H1 (cell line): ENCODE results near the gene NCAM1. TPM values are rescaled to one million over a fixed set of nuclear protein-coding genes. Genes with fewer than 3 reads are reported as not detected.

Experiments used
- CTCF ChIA-PET: fragments of 300-600 bp; sonication (Branson Sonifier 250); formaldehyde crosslinking; loops from one replicate; lab custom pipeline; 2021; ENCODE audit not compliant: partially characterized antibody; lab: Charles Lee
- POLR2A ChIA-PET: fragments of 300-600 bp; sonication (Branson Sonifier 250); formaldehyde crosslinking; loops from one replicate; lab custom pipeline; 2021; ENCODE audit warnings: inconsistent platforms; ENCODE audit not compliant: partially characterized antibody; lab: Charles Lee
- DNase-seq, 2 experiments: peaks; one replicate each; pipeline versions ENCODE4 v3.0.0 to v3.0.0-alpha.2; 2010 to 2022; ENCODE audit warnings: low spot score in 2 of 2, low read depth in 1 of 2, mixed read lengths in 1 of 2
- FAIRE-seq: peaks from 2 replicates; lab custom pipeline; 2011; peaks lifted over from hg19 to GRCh38; lab: Jason Lieb, UNC
- H2AFZ ChIP-seq: 2 replicates; pipeline ENCODE4 v1.8.1; 2012; ENCODE audit warnings: low read length, inconsistent platforms
- H2AK5ac ChIP-seq: 2 replicates; pipeline ENCODE4 v1.6.1; 2013; ENCODE audit warnings: low read depth, low read length
- H2BK120ac ChIP-seq: replicated peaks from 2 replicates; pipeline ENCODE3; 2013; ENCODE audit warnings: low read depth, low read length, inconsistent platforms
- H2BK12ac ChIP-seq: 2 replicates; pipeline ENCODE4 v1.6.1; 2013; ENCODE audit warnings: low read depth, low read length
- H2BK15ac ChIP-seq: 2 replicates; pipeline ENCODE4 v1.6.1; 2013; ENCODE audit warnings: low read length
- H2BK20ac ChIP-seq: 2 replicates; pipeline ENCODE4 v1.6.1; 2013; ENCODE audit warnings: low read length
- H2BK5ac ChIP-seq: 2 replicates; pipeline ENCODE4 v1.6.1; 2013; ENCODE audit warnings: low read depth, low read length
- H3K14ac ChIP-seq: 2 replicates; pipeline ENCODE4 v1.6.1; 2013; ENCODE audit warnings: inconsistent platforms; ENCODE audit not compliant: insufficient read length
- H3K18ac ChIP-seq: 2 replicates; pipeline ENCODE4 v1.6.1; 2013; ENCODE audit warnings: low read length; ENCODE audit errors: extremely low read depth
- H3K23ac ChIP-seq: 2 replicates; pipeline ENCODE4 v1.6.1; 2013; ENCODE audit warnings: inconsistent platforms; ENCODE audit not compliant: insufficient read length
- H3K23me2 ChIP-seq: 2 replicates; pipeline ENCODE4 v1.6.1; 2013; ENCODE audit warnings: low read depth, low read length
- H3K27ac ChIP-seq: 2 replicates; pipeline ENCODE4 v1.6.1; 2011; ENCODE audit warnings: low read depth, low read length, inconsistent platforms
- H3K27me3 ChIP-seq, 4 experiments: replicated peaks in 1 of 4; 1 replicate in 1 of 4; 2 replicates in 3 of 4; pipeline versions ENCODE4 v1.6.1 to v1.8.1; 2011 to 2013; ENCODE audit warnings: low read length in 3 of 4, mild to moderate bottlenecking in 3 of 4, inconsistent platforms in 2 of 4, mixed read lengths in 2 of 4, moderate library complexity in 1 of 4; ENCODE audit not compliant: control insufficient read depth in 3 of 4, insufficient read depth in 3 of 4; ENCODE audit errors: extremely low read depth in 1 of 4
- H3K36me3 ChIP-seq, 4 experiments: 2 replicates each; pipeline versions ENCODE4 v1.6.1 to v1.8.1; 2011 to 2013; ENCODE audit warnings: mild to moderate bottlenecking in 4 of 4, low read length in 3 of 4, moderate library complexity in 2 of 4, control low read depth in 1 of 4, inconsistent platforms in 1 of 4; ENCODE audit not compliant: insufficient read depth in 4 of 4, control insufficient read depth in 2 of 4
- H3K4ac ChIP-seq: replicated peaks from 2 replicates; pipeline ENCODE3; 2013; ENCODE audit warnings: low read length, low read depth, mixed read lengths, inconsistent platforms; ENCODE audit not compliant: insufficient read length
- H3K4me1 ChIP-seq, 4 experiments: replicated peaks in 1 of 4; 1 replicate in 1 of 4; 2 replicates in 3 of 4; pipeline versions ENCODE4 v1.6.1 to v1.8.1; 2011 to 2013; ENCODE audit warnings: low read length in 3 of 4, inconsistent platforms in 2 of 4, mixed read lengths in 1 of 4; ENCODE audit not compliant: insufficient read depth in 4 of 4, control insufficient read depth in 3 of 4
- H3K4me2 ChIP-seq, 2 experiments: 2 replicates each; pipeline versions ENCODE4 v1.6.1 to v1.8.1; 2011 to 2013; ENCODE audit warnings: low read depth in 2 of 2, low read length in 2 of 2, control low read depth in 1 of 2, inconsistent platforms in 1 of 2, mild to moderate bottlenecking in 1 of 2; ENCODE audit not compliant: insufficient read depth in 1 of 2
- H3K4me3 ChIP-seq, 4 experiments: fragments of 200-600, 300-600 bp in 1 of 4; sonication (generic), shearing (Covaris generic), sonication (Bioruptor Twin) in 1 of 4; 2 replicates each; pipeline versions ENCODE4 v1.5.1 to v1.8.1; 2011 to 2016; ENCODE audit warnings: low read length in 4 of 4, low read depth in 3 of 4, control low read depth in 2 of 4, inconsistent platforms in 2 of 4, mild to moderate bottlenecking in 2 of 4, mixed read lengths in 1 of 4, moderate library complexity in 1 of 4; ENCODE audit not compliant: insufficient read depth in 2 of 4; ENCODE audit errors: extremely low read depth in 1 of 4
- H3K56ac ChIP-seq: replicated peaks from 2 replicates; pipeline ENCODE3; 2013; ENCODE audit warnings: low read depth, mild to moderate bottlenecking, mixed read lengths, low read length, inconsistent platforms; ENCODE audit not compliant: insufficient read length
- H3K79me1 ChIP-seq: 2 replicates; pipeline ENCODE4 v1.6.1; 2013; ENCODE audit warnings: low read depth, low read length, control low read depth
- H3K79me2 ChIP-seq, 2 experiments: 2 replicates each; pipeline versions ENCODE4 v1.6.1 to v1.8.1; 2012 to 2013; ENCODE audit warnings: low read length in 2 of 2, mild to moderate bottlenecking in 2 of 2, inconsistent platforms in 1 of 2; ENCODE audit not compliant: insufficient read depth in 2 of 2, control insufficient read depth in 1 of 2
- H3K9ac ChIP-seq, 4 experiments: replicated peaks in 1 of 4; 1 replicate in 1 of 4; 2 replicates in 3 of 4; pipeline versions ENCODE4 v1.6.1 to v1.8.1; 2011 to 2013; ENCODE audit warnings: low read depth in 3 of 4, low read length in 3 of 4, control low read depth in 2 of 4, mild to moderate bottlenecking in 2 of 4, moderate library complexity in 2 of 4, inconsistent platforms in 1 of 4; ENCODE audit errors: extremely low read depth in 1 of 4
- H3K9me3 ChIP-seq, 2 experiments: 2 replicates each; pipeline versions ENCODE4 v1.6.1 to v1.8.1; 2012 to 2013; ENCODE audit warnings: mild to moderate bottlenecking in 2 of 2, moderate library complexity in 2 of 2, control low read depth in 1 of 2, inconsistent platforms in 1 of 2, low read depth in 1 of 2, low read length in 1 of 2, mixed read lengths in 1 of 2; ENCODE audit not compliant: insufficient read depth in 2 of 2
- H4K20me1 ChIP-seq, 2 experiments: replicated peaks in 1 of 2; 2 replicates each; pipeline versions ENCODE3 to v1.8.1; 2011 to 2013; ENCODE audit warnings: inconsistent platforms in 2 of 2, low read length in 2 of 2, mild to moderate bottlenecking in 1 of 2; ENCODE audit not compliant: insufficient read depth in 2 of 2, control insufficient read depth in 1 of 2
- H4K5ac ChIP-seq: 2 replicates; pipeline ENCODE4 v1.6.1; 2013; ENCODE audit warnings: low read length, low read depth, mixed read lengths, inconsistent platforms; ENCODE audit not compliant: insufficient read length
- H4K8ac ChIP-seq: 2 replicates; pipeline ENCODE4 v1.8.0; 2013; ENCODE audit warnings: mild to moderate bottlenecking, moderate library complexity, low read length, inconsistent platforms; ENCODE audit not compliant: insufficient read depth; ENCODE audit errors: extremely low read depth
- H4K91ac ChIP-seq: replicated peaks from 2 replicates; pipeline ENCODE3; 2013; ENCODE audit warnings: low read length, mixed read lengths, inconsistent platforms; ENCODE audit not compliant: insufficient read length
- BCL11A ChIP-seq, 2 experiments: IDR thresholded peaks; one replicate each; pipeline ENCODE4 v1.6.1; 2011; ENCODE audit warnings: low read depth in 2 of 2, low read length in 2 of 2, mild to moderate bottlenecking in 2 of 2
- CHD2 ChIP-seq: IDR thresholded peaks from 2 replicates; pipeline ENCODE4 v1.6.1; 2012; ENCODE audit warnings: low read length, improper control_type of control experiment
- CTBP2 ChIP-seq: IDR thresholded peaks from 2 replicates; pipeline ENCODE4 v1.7.0; 2011; ENCODE audit warnings: borderline replicate concordance, mild to moderate bottlenecking, moderate library complexity, mixed read lengths, low read length; ENCODE audit not compliant: insufficient read depth, insufficient read length
- EP300 ChIP-seq, 2 experiments: IDR thresholded peaks; 1 replicate in 1 of 2; 2 replicates in 1 of 2; pipeline ENCODE4 v1.6.1; 2011 to 2012; ENCODE audit warnings: low read depth in 2 of 2, low read length in 2 of 2, mild to moderate bottlenecking in 2 of 2, borderline replicate concordance in 1 of 2, inconsistent platforms in 1 of 2, moderate library complexity in 1 of 2
- MAFK ChIP-seq: IDR thresholded peaks from 2 replicates; pipeline ENCODE4 v1.6.1; 2012; ENCODE audit warnings: low read depth, mild to moderate bottlenecking, improper control_type of control experiment, low read length
- RAD21 ChIP-seq, 2 experiments: IDR thresholded peaks in 1 of 2; conservative IDR thresholded peaks in 1 of 2; 2 replicates each; pipeline ENCODE4 v1.6.1; 2011; ENCODE audit warnings: low read depth in 2 of 2, low read length in 2 of 2, improper control_type of control experiment in 1 of 2, inconsistent platforms in 1 of 2, mild to moderate bottlenecking in 1 of 2, moderate library complexity in 1 of 2
- RNF2 ChIP-seq: fragments of 200-900, 300-1000 bp; sonication (generic); IDR thresholded peaks from 2 replicates; pipeline ENCODE4 v1.7.1; 2016; ENCODE audit warnings: borderline replicate concordance, low read depth, mild to moderate bottlenecking, antibody characterized with exemption, low read length; ENCODE audit not compliant: poor library complexity, severe bottlenecking; ENCODE audit errors: missing control alignments
- SP1 ChIP-seq: IDR thresholded peaks from 2 replicates; pipeline ENCODE4 v1.6.1; 2011; ENCODE audit warnings: low read depth, low read length
- SRF ChIP-seq: IDR thresholded peaks from 2 replicates; pipeline ENCODE4 v1.6.1; 2011; ENCODE audit warnings: mild to moderate bottlenecking, low read depth, low read length, moderate library complexity
- TAF1 ChIP-seq: IDR thresholded peaks from 2 replicates; pipeline ENCODE4 v1.6.1; 2011; ENCODE audit warnings: mild to moderate bottlenecking, low read depth, low read length
- TAF7 ChIP-seq: optimal IDR thresholded peaks from 2 replicates; pipeline ENCODE3; 2011; ENCODE audit warnings: low read depth, mild to moderate bottlenecking, inconsistent platforms, low read length, moderate library complexity, borderline replicate concordance
- ZNF274 ChIP-seq: IDR thresholded peaks from 2 replicates; pipeline ENCODE4 v1.7.0; 2012; ENCODE audit warnings: low read length, borderline replicate concordance; ENCODE audit errors: extremely low read depth
- WGBS, 2 experiments: shearing (Covaris generic) in 1 of 2; methylation state at CpG; one replicate each; pipeline versions ENCODE4 v1.1.6 to v1.1.7; 2013 to 2015; ENCODE audit warnings: low lambda C conversion rate in 2 of 2, mixed read lengths in 2 of 2, inconsistent platforms in 1 of 2, low coverage in 1 of 2, missing lambda C conversion rate in 1 of 2; ENCODE audit not compliant: insufficient replicate concordance in 2 of 2, insufficient coverage in 1 of 2, insufficient read length in 1 of 2; ENCODE audit errors: extremely low coverage in 1 of 2, missing lambda C conversion rate in 1 of 2; 5-methylcytosine and 5-hydroxymethylcytosine counted together
- polyA plus RNA-seq, 7 experiments: library from polyadenylated mRNA; depleted of rRNA in 3 of 7; stranded (reverse) in 5 of 7; unstranded in 2 of 7; fragments of >200 nt in 5 of 7; fragments of 200-250 nt in 2 of 7; gene quantifications; 1 replicate in 5 of 7; 2 replicates in 1 of 7; 4 replicates in 1 of 7; pipeline versions ENCODE4 v1.2.1 to v1.2.3, GENCODE V29; 2011 to 2013; ENCODE audit warnings: missing spikeins in 2 of 7, mixed read lengths in 2 of 7
- total RNA-seq: library from RNA; stranded (reverse); fragmentation: NEBNext Ultra II Directional; extraction: Animal tissue kit (Norgen Biotek cat#: 25700); gene quantifications from 2 replicates; pipeline ENCODE4 v1.2.1, GENCODE V29; 2021

NCAM1 gene
- total and polyA plus RNA-seq, 2 of the 8 experiments (the other 6 are each of a cell fraction or from before 2014, with no cell fraction given) = 3.1 to 4.3 TPM

DNA sequence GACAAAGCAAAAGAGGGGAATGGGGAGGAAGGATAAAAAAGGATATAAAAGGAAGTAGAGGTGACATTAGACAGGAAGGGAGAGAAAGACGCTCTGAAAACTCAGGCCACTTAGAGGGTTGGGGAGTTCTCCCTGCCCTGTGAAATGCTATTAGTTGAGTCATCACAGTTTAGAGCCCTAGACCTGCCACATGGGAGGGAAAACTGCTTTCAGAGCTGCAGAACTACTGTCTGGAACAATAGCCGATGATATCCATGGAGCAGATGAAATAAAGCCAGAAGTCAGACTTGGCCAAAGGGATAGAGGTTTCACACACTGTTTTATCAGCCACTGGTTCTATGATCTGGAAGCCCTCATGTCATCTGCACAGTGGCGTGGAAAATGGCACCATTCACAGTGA lies 157.9 kb downstream of the NCAM1 start:
- DNase-seq = no peak
- Histone ChIP-seq H3K4me1 (peaks cover 0 to 3% (median 0%) of the 10 kb centered on the region in 4 experiments; a peak in 1 of 7 replicates), H2BK12ac (no peak overlapping the region), H4K5ac (no peak overlapping the region), H4K8ac (no peak overlapping the region), H2AFZ (no peak overlapping the region), H2BK5ac (no peak overlapping the region), H3K14ac (no peak overlapping the region), H3K36me3 (no peaks in the 10 kb centered on the region), H3K9me3 (no peaks in the 10 kb centered on the region), H4K20me1 (no peaks in the 10 kb centered on the region), H3K23ac (no peak overlapping the region), H3K4me2 (no peak overlapping the region), H2BK20ac (no peak overlapping the region), H3K27ac (no peak overlapping the region), H3K23me2 (no peaks in the 10 kb centered on the region), H3K4ac (no peak overlapping the region), H2AK5ac (no peak overlapping the region), H3K79me2 (no peaks in the 10 kb centered on the region), H3K79me1 (no peaks in the 10 kb centered on the region), H2BK15ac (no peak overlapping the region), H3K56ac (no peak overlapping the region), H3K4me3 (no peak overlapping the region), H3K18ac (no peak overlapping the region), H3K9ac (no peak overlapping the region), H3K27me3 (no peaks in the 10 kb centered on the region), H4K91ac (no peak overlapping the region), H2BK120ac (no peak overlapping the region)
- CTCF ChIA-PET = no interaction called here
- no peak for TF ChIP-seq RAD21 (IDR thresholded peaks at IDR 0.05 in 1 of 2, conservative IDR thresholded peaks at IDR 0.05 in 1 of 2; ENCODE audit: low read depth in 2 of 2, low read length in 2 of 2)
- no peak for TF ChIP-seq SP1
- TF ChIP-seq TAF7 = no peak
- no peak for TF ChIP-seq RNF2
- TF ChIP-seq TAF1 = no peak
- TF ChIP-seq CTBP2 = no peak
- no peak for TF ChIP-seq CHD2
- no peak for TF ChIP-seq SRF
- no peak for TF ChIP-seq BCL11A (IDR thresholded peaks at IDR 0.05; ENCODE audit: low read depth in 2 of 2, low read length in 2 of 2)
- no peak for TF ChIP-seq MAFK
- no peak for TF ChIP-seq ZNF274
- TF ChIP-seq EP300 (IDR thresholded peaks at IDR 0.05; ENCODE audit: borderline replicate concordance in 1 of 2, low read depth in 2 of 2, low read length in 2 of 2) = no peak
- POLR2A ChIA-PET = no interaction called here
- 87% methylated on average over 3 of the region's 3 CpGs; no CpG with 5 or more reads in 1 of the 2 experiments for WGBS, 2 experiments
- FAIRE-seq = no peak
